GM12878 (cell line): ENCODE measurements around the gene TCF7L1. TPM values are rescaled to one million over a fixed set of nuclear protein-coding genes. Genes with fewer than 3 reads are reported as not detected.

ENCODE experiments used
- ATAC-seq: fragments of 200-7000 bp; cut with Tn5 transposase; 3 replicates; pipeline ENCODE4 v1.9.1; 2020; ENCODE audit warnings: mild to moderate bottlenecking, moderate library complexity
- BruUV-seq: library from RNA; stranded (reverse); fragments of 400-500 nt; replicated peaks from 2 replicates; lab custom pipeline; 2021; lab: Mats Ljungman, UMichigan
- CTCF ChIA-PET: fragments of 300-600 bp; sonication (Branson Sonifier 250); formaldehyde crosslinking; extraction: SDS; loops from one replicate; lab custom pipeline; 2021; ENCODE audit warnings: inconsistent platforms; lab: Yijun Ruan, JAX
- POLR2A ChIA-PET: fragments of 350-600 bp; formaldehyde crosslinking; extraction: SDS; loops from one replicate; lab custom pipeline; 2021; ENCODE audit warnings: inconsistent platforms; lab: Charles Lee
- RAD21 ChIA-PET: fragments of 300-600 bp; sonication (Branson Sonifier 250); formaldehyde crosslinking; loops from one replicate; lab custom pipeline; 2023; ENCODE audit warnings: antibody characterized with exemption; ENCODE audit not compliant: unreplicated experiment; lab: Charles Lee
- SMC1A ChIA-PET: fragments of 300-600 bp; sonication (Branson Sonifier 250); formaldehyde crosslinking; loops from one replicate; lab custom pipeline; 2023; ENCODE audit not compliant: unreplicated experiment, uncharacterized antibody; lab: Charles Lee
- DNase-seq: peaks from one replicate; pipeline ENCODE4 v3.0.0-alpha.2; 2011; ENCODE audit warnings: low read depth, low spot score
- FAIRE-seq: peaks from 3 replicates; lab custom pipeline; 2011; peaks lifted over from hg19 to GRCh38; lab: Jason Lieb, UNC
- H2AFZ ChIP-seq: 2 replicates; pipeline ENCODE4 v1.6.0; 2011; ENCODE audit warnings: low read depth, low read length, control low read depth; ENCODE audit not compliant: control insufficient read depth
- H3K27ac ChIP-seq: 2 replicates; pipeline ENCODE4 v1.5.1; 2011; ENCODE audit warnings: control low read depth; ENCODE audit not compliant: control insufficient read depth, insufficient read depth
- H3K27me3 ChIP-seq, 2 experiments: replicated peaks in 1 of 2; 2 replicates each; pipeline versions ENCODE4 v1.6.0 to v1.6.1; 2011; ENCODE audit warnings: low read length in 1 of 2; ENCODE audit not compliant: control insufficient read depth in 2 of 2, insufficient read depth in 2 of 2
- H3K36me3 ChIP-seq, 2 experiments: 2 replicates each; pipeline ENCODE4 v1.5.1; 2011; ENCODE audit warnings: low read length in 1 of 2; ENCODE audit not compliant: control insufficient read depth in 2 of 2, insufficient read depth in 2 of 2
- H3K4me1 ChIP-seq: 2 replicates; pipeline ENCODE4 v1.6.1; 2011; ENCODE audit warnings: mild to moderate bottlenecking, low read length, moderate library complexity, mixed read lengths; ENCODE audit not compliant: control insufficient read depth, insufficient read depth
- H3K4me2 ChIP-seq: 2 replicates; pipeline ENCODE4 v1.6.0; 2011; ENCODE audit warnings: control low read depth; ENCODE audit not compliant: control insufficient read depth, insufficient read depth
- H3K4me3 ChIP-seq: fragments of 200-600 bp; sonication (generic); 2 replicates; pipeline ENCODE4 v1.5.1; 2016
- H3K79me2 ChIP-seq: 2 replicates; pipeline ENCODE4 v1.6.0; 2011; ENCODE audit warnings: low read length; ENCODE audit not compliant: control insufficient read depth, insufficient read depth
- H3K9ac ChIP-seq: 2 replicates; pipeline ENCODE4 v1.8.0; 2011; ENCODE audit warnings: low read length, control low read depth, mixed read lengths; ENCODE audit not compliant: control insufficient read depth, insufficient read depth
- H3K9me3 ChIP-seq: replicated peaks from 3 replicates; pipeline ENCODE4 v1.5.1; 2011; ENCODE audit warnings: mild to moderate bottlenecking, low read length; ENCODE audit not compliant: control insufficient read depth, insufficient read depth
- H4K20me1 ChIP-seq: 2 replicates; pipeline ENCODE4 v1.6.0; 2011; ENCODE audit not compliant: control insufficient read depth, insufficient read depth
- ATF7 ChIP-seq: fragments of 450-650 bp; IDR thresholded peaks from 2 replicates; pipeline ENCODE4 v1.6.1; 2016; ENCODE audit warnings: low read depth, mild to moderate bottlenecking
- CEBPZ ChIP-seq: fragments of 150-350 bp; IDR thresholded peaks from 2 replicates; pipeline ENCODE4 v1.6.1; 2016; ENCODE audit warnings: low read depth, low read length
- EED ChIP-seq: sonication (generic); IDR thresholded peaks from 2 replicates; pipeline ENCODE4 v1.6.1; 2016; ENCODE audit warnings: antibody characterized with exemption, low read depth
- IRF5 ChIP-seq: fragments of 450-650 bp; IDR thresholded peaks from 2 replicates; pipeline ENCODE4 v1.6.1; 2017; ENCODE audit warnings: borderline replicate concordance
- NKRF ChIP-seq: fragments of 450-650 bp; conservative IDR thresholded peaks from 2 replicates; pipeline ENCODE4 v1.6.1; 2017; ENCODE audit warnings: mild to moderate bottlenecking, moderate library complexity
- ZNF217 ChIP-seq: fragments of 450-650 bp; IDR thresholded peaks from 2 replicates; pipeline ENCODE4 v1.6.1; 2017; ENCODE audit warnings: antibody characterized with exemption, mild to moderate bottlenecking
- WGBS: methylation state at CpG from one replicate; pipeline ENCODE4 v1.1.6; 2016; ENCODE audit warnings: low lambda C conversion rate; ENCODE audit not compliant: insufficient replicate concordance, insufficient coverage; ENCODE audit errors: missing lambda C conversion rate; 5-methylcytosine and 5-hydroxymethylcytosine counted together
- in situ Hi-C: fragments of 300-500 bp; cut with MboI; formaldehyde crosslinking; loops from 9 replicates; pipeline ENCODE4 v1.14.3; 2018; ENCODE audit warnings: mixed read lengths
- intact Hi-C: fragments of 100-400 bp; cut with micrococcal nuclease; formaldehyde crosslinking; loops from one replicate; pipeline ENCODE4 v1.14.2; 2022; ENCODE audit not compliant: unreplicated experiment
- polyA plus RNA-seq, 11 experiments: library from polyadenylated mRNA; depleted of rRNA in 4 of 11; unstranded in 6 of 11; stranded (reverse) in 5 of 11; fragments of >200 nt; fragmentation: Nextera tagmentation in 4 of 11; fragmentation: Illumina TruSeq in 1 of 11; extraction: Ambion mirVana in 4 of 11; extraction: Trizol in 1 of 11; gene quantifications; 1 replicate in 1 of 11; 2 replicates in 10 of 11; pipeline versions ENCODE4 v1.2.1 to v1.2.3, GENCODE V29; 2011 to 2016; ENCODE audit warnings: inconsistent platforms in 2 of 11, missing spikeins in 2 of 11, low read depth in 1 of 11
- total RNA-seq, 4 experiments: library from RNA; depleted of rRNA in 3 of 4; stranded (reverse); fragments of >200 nt in 3 of 4; fragmentation: Illumina TruSeq in 1 of 4; extraction: Trizol in 1 of 4; gene quantifications; 2 replicates each; pipeline versions ENCODE4 v1.2.1 to v1.2.3, GENCODE V29; 2013 to 2021

Gene TCF7L1
- total and polyA plus RNA-seq, 10 of the 15 experiments (the other 5 are each of a cell fraction or from before 2014, with no cell fraction given) = 0.03 to 0.11 (median 0.10) TPM; not detected in 7

GRCh38 chr2:85221067-85221691, 88.0 kb downstream of the TCF7L1 start:
- ATAC-seq (no peak), DNase-seq (no peak), FAIRE-seq (no peak)
- ChIA-PET CTCF (interaction anchor here (1.5 kb wide), 1 partner anchor 64 kb away, joined by 5 read pairs; no protein-coding TSS in a partner anchor), RAD21 (no interaction called here), SMC1A (interaction anchor here (1.2 kb wide), 1 partner anchor 8 kb away, joined by 5 read pairs; no protein-coding TSS in a partner anchor), POLR2A (no interaction called here)
- H3K36me3 ChIP-seq = no peaks in the 10 kb centered on the region
- no peak overlapping the region for H3K27ac ChIP-seq
- H3K9ac ChIP-seq = no peak overlapping the region
- H2AFZ ChIP-seq = no peak overlapping the region
- no peak overlapping the region for H3K4me3 ChIP-seq
- BruUV-seq = no TSS peak
- in situ Hi-C loops (no loop called here), intact Hi-C loops (no loop called here)
- 25% methylated on average over 8 of the region's 8 CpGs for WGBS
- no peaks in the 10 kb centered on the region for H4K20me1 ChIP-seq
- H3K79me2 ChIP-seq = no peaks in the 10 kb centered on the region
- H3K9me3 ChIP-seq = no peaks in the 10 kb centered on the region
- no peak for TF ChIP-seq NKRF
- no peaks in the 10 kb centered on the region for H3K4me1 ChIP-seq
- no peak overlapping the region for H3K4me2 ChIP-seq
- peaks cover 0 to 1% of the 10 kb centered on the region in 2 experiments; a peak in 2 of 4 replicates for H3K27me3 ChIP-seq

GRCh38 chr2:85222792-85223191, 89.6 kb downstream of the TCF7L1 start:
- in situ Hi-C loops (no loop called here), intact Hi-C loops (no loop called here)
- H3K4me1 ChIP-seq = no peaks in the 10 kb centered on the region
- WGBS = 29% methylated on average over 3 of the region's 3 CpGs
- FAIRE-seq (no peak), ATAC-seq (no peak), DNase-seq (no peak)
- CTCF ChIA-PET = interaction anchor here (1.1 kb wide), 1 partner anchor 43 kb away, joined by 3 read pairs; no protein-coding TSS in a partner anchor
- POLR2A ChIA-PET = no interaction called here
- H4K20me1 ChIP-seq = no peaks in the 10 kb centered on the region
- no TSS peak for BruUV-seq
- SMC1A ChIA-PET = no interaction called here
- H3K79me2 ChIP-seq = no peaks in the 10 kb centered on the region
- no peak overlapping the region for H3K27ac ChIP-seq
- H3K9ac ChIP-seq = no peak overlapping the region
- H3K4me2 ChIP-seq = no peak overlapping the region
- no peaks in the 10 kb centered on the region for H3K9me3 ChIP-seq
- no peaks in the 10 kb centered on the region for H3K36me3 ChIP-seq
- no peak overlapping the region for H3K4me3 ChIP-seq
- peaks cover 0 to 1% of the 10 kb centered on the region in 2 experiments; a peak in 2 of 4 replicates for H3K27me3 ChIP-seq
- no peak overlapping the region for H2AFZ ChIP-seq
- RAD21 ChIA-PET = no interaction called here
- TF ChIP-seq CEBPZ (no peak), EED (no peak), NKRF (no peak), IRF5 (no peak), ATF7 (no peak), ZNF217 (no peak)
